GM19240 (cell line): ENCODE results near the gene ZNF697.

Source experiments
- DNase-seq: peaks from one replicate; pipeline ENCODE4 v3.0.0; 2011; ENCODE audit warnings: low spot score; ENCODE audit not compliant: insufficient read length

The ZNF697 gene

DNA sequence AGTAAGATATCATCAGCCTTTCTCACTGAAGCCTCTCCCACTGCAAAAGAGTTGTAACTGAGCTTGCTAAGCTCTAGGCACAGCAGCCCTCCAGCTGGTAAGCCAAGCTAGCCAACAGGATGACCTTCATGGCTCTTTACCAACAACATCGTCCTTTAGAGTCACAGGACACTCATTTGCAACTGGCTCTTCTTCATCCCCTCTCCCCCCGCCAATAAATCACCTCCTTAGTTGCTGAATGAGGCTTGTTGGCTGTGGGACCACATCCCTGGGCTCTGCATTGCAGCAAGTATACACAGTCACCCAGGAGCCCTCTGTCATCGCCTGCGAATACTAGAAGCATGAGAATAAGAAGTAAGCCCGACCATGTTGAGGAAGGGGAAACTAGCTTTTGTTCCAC lies 16.0 kb upstream of the ZNF697 start:
- no peak for DNase-seq

- no peak for DNase-seq
Observed at GRCh38 chr1:119662034-119662437, 14.0 kb upstream of the ZNF697 start.

DNA sequence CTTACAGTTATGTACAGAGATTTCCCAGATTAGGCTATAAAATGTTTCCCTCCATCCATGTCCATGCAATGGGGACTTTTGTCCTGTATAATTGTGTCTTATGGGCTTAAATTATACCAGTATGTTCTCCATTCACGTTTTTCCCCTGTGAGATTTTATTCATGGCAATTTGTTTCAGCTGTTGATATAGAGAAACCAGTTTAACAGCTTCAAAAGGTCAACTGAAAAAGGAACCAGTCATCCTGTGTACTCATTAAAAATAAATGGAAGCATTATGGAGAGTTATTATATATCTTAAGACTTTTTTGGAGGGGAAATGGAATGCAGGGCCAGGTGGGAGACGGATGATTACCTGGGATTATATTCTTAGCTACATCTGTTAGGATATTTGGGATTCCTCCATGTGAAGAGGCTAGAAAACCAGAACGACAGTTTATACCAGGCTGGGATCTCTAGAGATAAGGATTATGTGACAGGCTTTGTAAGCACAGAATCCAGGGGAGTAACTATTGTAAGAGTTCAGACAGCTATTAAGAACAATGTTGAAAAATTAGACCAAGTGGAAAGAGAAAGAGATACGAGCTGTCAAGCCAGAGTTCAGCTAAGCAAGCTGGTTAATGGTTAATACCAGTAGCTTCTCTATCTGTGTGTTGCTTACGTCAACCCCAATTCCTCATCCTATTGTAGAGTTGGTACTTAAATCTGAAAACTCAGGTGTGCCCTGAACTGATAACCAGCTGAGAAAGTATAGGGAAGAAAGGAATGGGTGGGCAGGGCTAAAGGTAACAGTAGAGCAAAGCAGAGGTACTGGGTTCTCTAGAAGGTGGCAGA lies 12.4 kb upstream of the ZNF697 start:
- DNase-seq = no peak

DNA sequence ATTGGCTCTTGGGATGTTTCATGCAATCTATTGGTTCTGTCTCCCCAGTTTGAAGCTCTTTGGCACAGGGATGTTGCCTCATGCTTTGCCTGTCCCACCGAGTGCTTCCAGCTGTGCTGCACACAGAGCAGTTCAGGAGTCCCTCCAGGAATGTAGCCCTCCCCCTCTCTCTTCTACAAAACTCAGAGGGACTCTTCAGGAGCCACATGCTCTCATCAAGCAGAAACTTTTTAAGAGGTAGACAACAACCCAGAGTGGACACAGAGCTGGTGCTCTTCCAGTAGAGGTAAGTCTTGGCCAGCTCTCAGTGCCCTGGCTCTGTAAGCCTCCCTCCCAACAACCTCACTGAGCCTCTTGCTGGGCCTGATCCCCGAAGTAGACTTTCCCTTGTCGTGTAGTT lies 11.6 kb upstream of the ZNF697 start:
- DNase-seq = no peak

- no peak for DNase-seq
Observed at GRCh38 chr1:119656410-119656955, 8.4 kb upstream of the ZNF697 start.

GRCh38 chr1:119655154-119655553 lies 7.1 kb upstream of the ZNF697 start:
- DNase-seq = no peak

- DNase-seq = no peak
Observed at GRCh38 chr1:119653839-119654170, 5.7 kb upstream of the ZNF697 start.

- no peak for DNase-seq
Observed at GRCh38 chr1:119653135-119653838, 5.2 kb upstream of the ZNF697 start.

DNA sequence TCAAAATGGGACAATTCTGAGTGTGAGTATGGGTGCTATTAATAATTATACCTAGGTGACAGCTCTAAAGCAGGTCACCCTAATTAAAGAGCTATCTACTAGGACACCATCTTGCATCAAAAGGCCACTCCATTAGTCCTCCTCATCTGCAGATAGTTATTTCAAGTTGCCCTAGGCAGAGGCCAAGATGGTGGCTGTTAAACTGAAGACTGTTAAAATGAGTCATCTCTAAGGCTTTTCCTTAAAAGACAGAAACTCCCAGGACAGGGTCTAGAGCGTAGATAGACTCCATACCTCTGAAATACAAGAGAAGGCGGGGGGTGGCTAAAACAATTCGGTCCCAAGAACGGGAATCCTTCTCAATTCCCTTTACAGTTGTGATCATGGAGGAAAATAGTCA lies 4.5 kb upstream of the ZNF697 start:
- DNase-seq = no peak

DNA sequence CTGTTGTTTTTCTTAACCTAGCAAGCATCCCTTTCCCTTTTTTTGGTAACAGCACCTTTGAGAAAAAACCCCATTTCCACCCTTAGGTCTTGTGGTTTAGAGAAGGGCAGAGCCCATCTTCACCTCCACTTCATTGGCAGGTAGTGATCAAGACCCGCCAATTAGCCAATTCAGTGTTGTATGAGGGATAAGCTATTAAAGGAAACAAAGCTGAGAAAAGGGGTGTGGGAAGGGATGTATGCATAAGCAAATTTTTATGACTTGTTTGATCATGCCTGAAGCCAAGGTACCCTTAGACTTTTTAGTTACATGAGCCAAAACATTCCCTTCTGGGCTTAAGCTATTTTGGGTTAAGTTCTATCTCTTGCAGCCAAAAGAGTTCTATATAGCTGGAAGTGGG lies 3.6 kb upstream of the ZNF697 start:
- DNase-seq = no peak

GRCh38 chr1:119651133-119651532 lies 3.1 kb upstream of the ZNF697 start:
- no peak for DNase-seq

DNA sequence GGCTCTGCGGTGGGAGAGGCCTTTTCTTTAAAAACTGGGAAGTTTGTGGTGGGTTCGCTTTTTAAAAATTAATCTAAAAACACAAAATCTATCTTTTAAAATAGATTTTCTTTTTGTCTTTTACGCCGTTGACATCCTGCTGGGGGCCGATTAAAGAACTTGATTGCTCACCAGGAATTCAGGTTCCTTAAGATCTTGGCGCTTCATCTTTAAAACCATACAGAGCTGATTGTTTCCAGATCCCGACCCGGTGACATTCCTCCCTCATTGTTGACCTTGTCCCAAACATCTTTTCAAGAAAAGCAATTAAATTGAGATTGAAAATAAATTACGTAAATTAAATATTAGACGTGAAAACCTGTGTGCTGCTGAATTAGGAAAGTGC lies 546 bp upstream of the ZNF697 start:
- no peak for DNase-seq

DNA sequence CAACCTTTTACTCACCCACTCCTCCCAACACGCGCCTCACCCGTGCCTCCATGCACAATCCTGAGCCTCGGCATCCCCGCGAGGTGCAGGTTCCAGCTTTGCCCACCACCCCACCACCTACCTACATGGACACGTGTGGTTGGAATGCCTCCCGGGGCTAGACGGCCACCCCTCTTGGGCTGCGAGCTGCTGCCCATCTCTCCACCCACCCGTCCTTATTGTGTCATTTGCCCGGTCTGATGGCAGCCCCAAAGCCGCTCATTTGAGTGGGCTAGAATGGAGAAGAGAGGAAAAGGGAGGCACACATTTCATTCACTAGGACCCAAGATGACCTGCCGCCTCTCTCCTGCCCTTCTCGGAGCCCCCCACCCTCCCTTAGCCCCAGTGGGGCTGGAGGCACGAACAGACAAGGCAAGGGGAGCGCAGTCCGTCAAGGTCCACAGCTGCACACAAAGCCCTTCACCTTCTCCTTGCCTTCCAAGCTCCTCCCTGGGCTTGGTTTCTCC lies 785 bp downstream of the ZNF697 start:
- no peak for DNase-seq

DNA sequence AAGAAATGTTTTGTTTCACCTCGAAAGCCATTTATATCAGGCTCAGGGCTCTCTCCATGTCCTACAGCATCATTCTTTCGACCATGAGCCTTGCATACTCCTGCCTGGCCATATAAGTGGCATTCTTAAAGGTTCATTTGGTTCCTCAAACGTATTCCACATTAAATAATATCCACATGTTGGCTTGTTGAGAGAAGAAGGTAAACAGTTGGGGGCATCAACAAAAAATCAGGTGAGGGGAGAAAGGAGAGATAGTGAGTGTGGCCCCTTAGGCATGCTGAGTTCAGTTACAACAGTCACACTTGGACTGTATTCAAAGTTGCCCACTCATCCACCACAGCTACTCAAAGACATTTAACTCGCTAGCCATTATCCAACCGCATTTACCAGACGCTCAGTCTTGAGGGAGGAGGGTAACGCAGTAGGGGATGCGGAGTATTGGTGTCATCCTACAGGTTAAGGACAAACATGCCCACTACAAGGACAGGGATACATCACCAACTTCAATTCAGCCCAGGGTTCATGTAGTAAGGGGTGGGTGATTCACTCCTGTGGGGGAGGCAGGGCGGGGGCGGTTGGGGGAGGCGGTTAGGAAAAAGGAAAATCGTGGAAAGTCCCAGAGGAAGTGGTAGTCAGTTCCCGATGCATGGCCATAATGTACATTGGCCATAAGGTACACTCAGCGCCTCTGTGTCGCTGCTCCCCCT lies 1.4 kb downstream of the ZNF697 start:
- no peak for DNase-seq

GRCh38 chr1:119639109-119639508 lies 9.0 kb downstream of the ZNF697 start:
- DNase-seq = no peak

GRCh38 chr1:119637710-119638109 lies 10.4 kb downstream of the ZNF697 start:
- DNase-seq = no peak

DNA sequence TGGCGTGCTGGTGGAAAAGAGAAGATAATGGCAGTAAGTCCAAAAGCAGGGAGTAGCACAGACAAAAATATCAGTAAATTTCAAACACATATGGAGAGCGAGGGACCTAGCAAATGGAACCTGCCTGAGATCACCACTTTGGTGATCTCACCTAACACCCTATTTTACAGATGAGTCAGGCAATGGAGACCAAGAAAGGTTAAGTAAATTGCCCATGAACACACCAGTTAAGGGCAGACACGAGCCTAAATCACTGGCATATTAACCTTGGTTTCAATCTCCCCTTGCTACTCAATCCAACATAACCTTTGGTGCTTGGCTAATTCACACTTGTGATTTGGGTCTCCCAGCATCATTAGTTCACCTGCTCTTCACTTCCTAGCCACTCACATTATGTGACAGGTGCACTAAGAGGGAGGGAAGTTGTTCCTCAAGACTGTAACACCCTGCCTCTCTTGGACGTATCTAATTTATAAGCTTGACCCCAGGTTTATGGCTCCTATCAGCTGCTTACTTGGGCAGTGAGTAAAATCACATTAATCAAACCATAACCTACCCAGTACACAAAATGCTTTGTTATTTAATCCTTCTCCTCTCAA lies 11.5 kb downstream of the ZNF697 start:
- no peak for DNase-seq

GRCh38 chr1:119635811-119636390 lies 12.2 kb downstream of the ZNF697 start:
- no peak for DNase-seq

- no peak for DNase-seq
Observed at GRCh38 chr1:119634016-119634415, 14.1 kb downstream of the ZNF697 start.

DNA sequence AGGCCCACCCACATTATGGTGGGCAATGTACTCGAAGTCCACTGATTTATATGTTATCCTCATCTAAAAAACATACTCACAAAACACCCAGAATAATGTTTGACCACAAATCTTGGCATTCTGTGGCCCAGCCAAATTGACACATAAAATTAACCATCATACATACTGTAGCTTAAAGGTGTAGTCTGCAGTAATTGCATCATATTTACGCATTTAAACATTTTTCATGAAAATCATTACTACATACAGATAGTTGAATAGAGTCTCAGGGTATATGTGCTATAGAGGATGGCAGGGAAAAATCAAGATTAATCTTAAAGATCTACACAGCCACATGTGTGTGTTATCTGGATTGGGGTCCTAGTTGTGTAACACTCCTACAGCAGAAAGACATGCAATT lies 14.5 kb downstream of the ZNF697 start:
- no peak for DNase-seq

DNA sequence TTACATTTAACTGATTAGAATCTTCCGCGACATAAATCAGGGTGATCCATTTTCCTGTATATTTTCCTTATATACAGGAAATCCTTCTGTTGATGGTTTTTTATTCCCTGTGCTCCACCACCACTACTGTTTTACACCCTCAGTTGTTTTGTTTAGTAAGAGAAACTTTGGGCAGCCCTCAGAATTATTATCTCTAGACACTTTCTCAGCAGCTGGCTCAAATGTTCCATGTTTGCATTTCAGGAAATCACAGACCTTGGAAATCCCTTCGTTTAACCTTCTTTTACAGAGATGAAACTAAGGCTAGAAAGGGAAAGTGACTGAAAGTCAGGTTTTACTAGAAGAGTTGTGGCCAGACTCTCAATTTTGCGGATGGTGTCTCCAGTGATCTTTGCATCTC lies 15.2 kb downstream of the ZNF697 start:
- DNase-seq = no peak
